Right lobe of liver (tissue), 4 donors: Measurements from ENCODE around the gene ALG9.

Experiments used
- CTCF ChIP-seq, 4 donors: fragments of 200-600 bp in 3 of 4; fragments of 450-650 bp in 1 of 4; IDR thresholded peaks; one replicate each; pipeline versions ENCODE4 v1.5.1 to v1.8.0; 2016 to 2022; ENCODE audit warnings: antibody characterized with exemption in 4 of 4, mild to moderate bottlenecking in 2 of 4
- POLR2A ChIP-seq: fragments of 450-650 bp; IDR thresholded peaks from one replicate; pipeline ENCODE4 v1.6.1; 2017; ENCODE audit warnings: antibody characterized with exemption, mild to moderate bottlenecking
- donor health status: DM: no; HTN: no; CAD: no.
- donor health status: DM: no; HTN: no; CAD: no.
- donor health status: DM: no; HTN: yes; CAD: no.

GRCh38 chr11:111843661-111844060 is 27.7 kb downstream of the ALG9 start:
- TF ChIP-seq CTCF (IDR thresholded peaks at IDR 0.05) (no peak), POLR2A (no peak)
